Heart left ventricle (tissue), 13 donors: Measurements from ENCODE around the gene DAAM1.

Source experiments
- CTCF ChIP-seq, 12 donors: fragments of 200-600 bp; sonication (generic) in 4 of 12; IDR thresholded peaks; one replicate each; pipeline versions ENCODE4 v1.5.0 to v1.8.0; 2018 to 2022; ENCODE audit warnings: antibody characterized with exemption in 12 of 12, mild to moderate bottlenecking in 5 of 12
- POLR2A ChIP-seq, 2 donors: fragments of 450-650 bp; IDR thresholded peaks; one replicate each; pipeline ENCODE4 v1.6.1; 2017; ENCODE audit warnings: antibody characterized with exemption in 2 of 2, mild to moderate bottlenecking in 2 of 2, moderate library complexity in 2 of 2
- donor health status: ischemic (EF 13 %, LVEDD 7.1; RV severe dilation, severe dysfunction).
- donor health status: DM: no; HTN: yes; CAD: no.
- donor health status: DM: no; HTN: no; CAD: no.
- donor health status: ischemic (EF 25% LVEDD 6.9; RV normal size, moderate dysfunction).
- donor health status: ischemic (EF 25% LVEDD 5.7; RV mildly dilated, moderate dysfunction).
- donor health status: ischemic (EF 35%, LVEDD 5.7; RV mildly dilated, moderate dysfunction).
- donor health status: nonischemic (EF 11% LVEDD 7.7; RV severe dilation, severe dysfunction).
- donor health status: DM: yes; HTN: yes; CAD: no.
- donor health status: PGD.
- donor health status: ischemic (EF 29% LVEDD 5.4; RV normal size, mild dysfunction).
- donor health status: nonischemic (EF 23%, LVEDD 6.1; RV moderate dilation, normal function).

GRCh38 chr14:59395672-59396071, 207.2 kb downstream of the DAAM1 start:
- TF ChIP-seq CTCF (IDR thresholded peaks at IDR 0.05) (no peak), POLR2A (IDR thresholded peaks at IDR 0.05) (no peak)
